GM12878 (cell line): ENCODE measurements around the gene ZNF592. TPM values are rescaled to one million over a fixed set of nuclear protein-coding genes. Genes with fewer than 3 reads are reported as not detected.

Experiments
- ATAC-seq: fragments of 200-7000 bp; cut with Tn5 transposase; 3 replicates; pipeline ENCODE4 v1.9.1; 2020; ENCODE audit warnings: mild to moderate bottlenecking, moderate library complexity
- BruUV-seq: library from RNA; stranded (reverse); fragments of 400-500 nt; replicated peaks from 2 replicates; lab custom pipeline; 2021; lab: Mats Ljungman, UMichigan
- CTCF ChIA-PET: fragments of 300-600 bp; sonication (Branson Sonifier 250); formaldehyde crosslinking; extraction: SDS; loops from one replicate; lab custom pipeline; 2021; ENCODE audit warnings: inconsistent platforms; lab: Yijun Ruan, JAX
- POLR2A ChIA-PET: fragments of 350-600 bp; formaldehyde crosslinking; extraction: SDS; loops from one replicate; lab custom pipeline; 2021; ENCODE audit warnings: inconsistent platforms; lab: Charles Lee
- RAD21 ChIA-PET: fragments of 300-600 bp; sonication (Branson Sonifier 250); formaldehyde crosslinking; loops from one replicate; lab custom pipeline; 2023; ENCODE audit warnings: antibody characterized with exemption; ENCODE audit not compliant: unreplicated experiment; lab: Charles Lee
- SMC1A ChIA-PET: fragments of 300-600 bp; sonication (Branson Sonifier 250); formaldehyde crosslinking; loops from one replicate; lab custom pipeline; 2023; ENCODE audit not compliant: unreplicated experiment, uncharacterized antibody; lab: Charles Lee
- DNase-seq: peaks from one replicate; pipeline ENCODE4 v3.0.0-alpha.2; 2011; ENCODE audit warnings: low read depth, low spot score
- FAIRE-seq: peaks from 3 replicates; lab custom pipeline; 2011; peaks lifted over from hg19 to GRCh38; lab: Jason Lieb, UNC
- H2AFZ ChIP-seq: 2 replicates; pipeline ENCODE4 v1.6.0; 2011; ENCODE audit warnings: low read depth, low read length, control low read depth; ENCODE audit not compliant: control insufficient read depth
- H3K27ac ChIP-seq: 2 replicates; pipeline ENCODE4 v1.5.1; 2011; ENCODE audit warnings: control low read depth; ENCODE audit not compliant: control insufficient read depth, insufficient read depth
- H3K27me3 ChIP-seq, 2 experiments: replicated peaks in 1 of 2; 2 replicates each; pipeline versions ENCODE4 v1.6.0 to v1.6.1; 2011; ENCODE audit warnings: low read length in 1 of 2; ENCODE audit not compliant: control insufficient read depth in 2 of 2, insufficient read depth in 2 of 2
- H3K36me3 ChIP-seq, 2 experiments: 2 replicates each; pipeline ENCODE4 v1.5.1; 2011; ENCODE audit warnings: low read length in 1 of 2; ENCODE audit not compliant: control insufficient read depth in 2 of 2, insufficient read depth in 2 of 2
- H3K4me1 ChIP-seq: 2 replicates; pipeline ENCODE4 v1.6.1; 2011; ENCODE audit warnings: mild to moderate bottlenecking, low read length, moderate library complexity, mixed read lengths; ENCODE audit not compliant: control insufficient read depth, insufficient read depth
- H3K4me2 ChIP-seq: 2 replicates; pipeline ENCODE4 v1.6.0; 2011; ENCODE audit warnings: control low read depth; ENCODE audit not compliant: control insufficient read depth, insufficient read depth
- H3K4me3 ChIP-seq: fragments of 200-600 bp; sonication (generic); 2 replicates; pipeline ENCODE4 v1.5.1; 2016
- H3K79me2 ChIP-seq: 2 replicates; pipeline ENCODE4 v1.6.0; 2011; ENCODE audit warnings: low read length; ENCODE audit not compliant: control insufficient read depth, insufficient read depth
- H3K9ac ChIP-seq: 2 replicates; pipeline ENCODE4 v1.8.0; 2011; ENCODE audit warnings: low read length, control low read depth, mixed read lengths; ENCODE audit not compliant: control insufficient read depth, insufficient read depth
- H3K9me3 ChIP-seq: replicated peaks from 3 replicates; pipeline ENCODE4 v1.5.1; 2011; ENCODE audit warnings: mild to moderate bottlenecking, low read length; ENCODE audit not compliant: control insufficient read depth, insufficient read depth
- H4K20me1 ChIP-seq: 2 replicates; pipeline ENCODE4 v1.6.0; 2011; ENCODE audit not compliant: control insufficient read depth, insufficient read depth
- BCLAF1 ChIP-seq: fragments of 450-650 bp; IDR thresholded peaks from 2 replicates; pipeline ENCODE4 v1.6.1; 2017; ENCODE audit warnings: antibody characterized with exemption, mild to moderate bottlenecking, moderate library complexity
- GATAD2B ChIP-seq: fragments of 450-650 bp; conservative IDR thresholded peaks from 2 replicates; pipeline ENCODE4 v1.6.1; 2017; ENCODE audit warnings: low read depth, mild to moderate bottlenecking, moderate library complexity
- IKZF1 ChIP-seq: fragments of 450-650 bp; conservative IDR thresholded peaks from 2 replicates; pipeline ENCODE4 v1.6.1; 2017; ENCODE audit warnings: antibody characterized with exemption, mild to moderate bottlenecking
- IKZF2 ChIP-seq, 2 experiments: fragments of 450-650 bp; IDR thresholded peaks; 2 replicates each; pipeline ENCODE4 v1.6.1; 2017; ENCODE audit warnings: mild to moderate bottlenecking in 2 of 2, moderate library complexity in 2 of 2
- MLLT1 ChIP-seq: fragments of 450-650 bp; IDR thresholded peaks from 2 replicates; pipeline ENCODE4 v1.6.1; 2016; ENCODE audit warnings: mild to moderate bottlenecking
- MTA2 ChIP-seq: fragments of 450-650 bp; IDR thresholded peaks from 2 replicates; pipeline ENCODE4 v1.6.1; 2016; ENCODE audit warnings: low read depth, mild to moderate bottlenecking, moderate library complexity
- MTA3 ChIP-seq: IDR thresholded peaks from 2 replicates; pipeline ENCODE4 v1.6.1; 2012; ENCODE audit warnings: low read length, inconsistent platforms, borderline replicate concordance
- NBN ChIP-seq: fragments of 450-650 bp; IDR thresholded peaks from 2 replicates; pipeline ENCODE4 v1.6.1; 2016
- RAD21 ChIP-seq: IDR thresholded peaks from 2 replicates; pipeline ENCODE4 v1.6.1; 2011; ENCODE audit warnings: mild to moderate bottlenecking, low read depth, low read length, moderate library complexity; ENCODE audit not compliant: insufficient read depth
- RELB ChIP-seq: fragments of 450-650 bp; IDR thresholded peaks from 2 replicates; pipeline ENCODE4 v1.6.1; 2017; ENCODE audit warnings: low read depth, mild to moderate bottlenecking, moderate library complexity
- RUNX3 ChIP-seq: IDR thresholded peaks from 2 replicates; pipeline ENCODE4 v1.6.1; 2012; ENCODE audit warnings: low read length, inconsistent platforms
- SKIL ChIP-seq: fragments of 450-650 bp; IDR thresholded peaks from 2 replicates; pipeline ENCODE4 v1.6.1; 2017; ENCODE audit warnings: mild to moderate bottlenecking, low read depth, inconsistent platforms; ENCODE audit not compliant: poor library complexity, severe bottlenecking
- SPI1 ChIP-seq: IDR thresholded peaks from 2 replicates; pipeline ENCODE4 v1.6.1; 2011; ENCODE audit warnings: low read depth, mild to moderate bottlenecking, low read length, moderate library complexity, borderline replicate concordance; ENCODE audit not compliant: insufficient read depth
- STAT3 ChIP-seq: IDR thresholded peaks from 2 replicates; pipeline ENCODE4 v1.6.1; 2011; ENCODE audit warnings: low read depth, low read length, improper control_type of control experiment
- ZNF207 ChIP-seq: fragments of 450-650 bp; IDR thresholded peaks from 2 replicates; pipeline ENCODE4 v1.6.1; 2014; ENCODE audit warnings: antibody characterized with exemption, mild to moderate bottlenecking, borderline replicate concordance
- ZNF274 ChIP-seq: IDR thresholded peaks from one replicate; pipeline ENCODE4 v1.8.0; 2011; ENCODE audit not compliant: insufficient read length, insufficient read depth
- WGBS: methylation state at CpG from one replicate; pipeline ENCODE4 v1.1.6; 2016; ENCODE audit warnings: low lambda C conversion rate; ENCODE audit not compliant: insufficient replicate concordance, insufficient coverage; ENCODE audit errors: missing lambda C conversion rate; 5-methylcytosine and 5-hydroxymethylcytosine counted together
- in situ Hi-C: fragments of 300-500 bp; cut with MboI; formaldehyde crosslinking; loops from 9 replicates; pipeline ENCODE4 v1.14.3; 2018; ENCODE audit warnings: mixed read lengths
- intact Hi-C: fragments of 100-400 bp; cut with micrococcal nuclease; formaldehyde crosslinking; loops from one replicate; pipeline ENCODE4 v1.14.2; 2022; ENCODE audit not compliant: unreplicated experiment
- polyA plus RNA-seq, 11 experiments: library from polyadenylated mRNA; depleted of rRNA in 4 of 11; unstranded in 6 of 11; stranded (reverse) in 5 of 11; fragments of >200 nt; fragmentation: Nextera tagmentation in 4 of 11; fragmentation: Illumina TruSeq in 1 of 11; extraction: Ambion mirVana in 4 of 11; extraction: Trizol in 1 of 11; gene quantifications; 1 replicate in 1 of 11; 2 replicates in 10 of 11; pipeline versions ENCODE4 v1.2.1 to v1.2.3, GENCODE V29; 2011 to 2016; ENCODE audit warnings: inconsistent platforms in 2 of 11, missing spikeins in 2 of 11, low read depth in 1 of 11
- total RNA-seq, 4 experiments: library from RNA; depleted of rRNA in 3 of 4; stranded (reverse); fragments of >200 nt in 3 of 4; fragmentation: Illumina TruSeq in 1 of 4; extraction: Trizol in 1 of 4; gene quantifications; 2 replicates each; pipeline versions ENCODE4 v1.2.1 to v1.2.3, GENCODE V29; 2013 to 2021

Gene ZNF592
- total and polyA plus RNA-seq, 10 of the 15 experiments (the other 5 are each of a cell fraction or from before 2014, with no cell fraction given): 0.95 to 23.7 (median 8.6) TPM

- Histone ChIP-seq H2AFZ (peak overlapping the region; percentile 90), H3K36me3 (no peaks in the 10 kb centered on the region), H3K4me3 (no peak overlapping the region), H3K9me3 (no peaks in the 10 kb centered on the region), H4K20me1 (no peaks in the 10 kb centered on the region), H3K4me2 (peak overlapping the region; percentile 62), H3K4me1 (peaks cover 8% of the 10 kb centered on the region), H3K79me2 (no peaks in the 10 kb centered on the region), H3K27ac (peak overlapping the region; percentile 48), H3K27me3 (no peaks in the 10 kb centered on the region), H3K9ac (peak overlapping the region; percentile 21; the same call in 1 of the 2 replicates)
- ChIA-PET RAD21 (interaction anchor here (0.7 to 1.4 kb wide), 4 partner anchors 10 to 71 kb away, joined by 3 to 4 read pairs (median 4); partner anchors contain the start of gene WDR73), SMC1A (interaction anchor here (0.7 to 3.8 kb wide), 5 partner anchors 8 to 51 kb away, joined by 4 to 25 read pairs (median 5); no protein-coding TSS in a partner anchor), POLR2A (interaction anchor here (0.7 to 1.0 kb wide), 2 partner anchors 17 to 261 kb away, joined by 3 read pairs; no protein-coding TSS in a partner anchor), CTCF (interaction anchor here (1.5 to 2.2 kb wide), 2 partner anchors 9 kb away, joined by 3 to 9 read pairs; no protein-coding TSS in a partner anchor)
- ATAC-seq: peak; percentile 95
- peak; percentile 44 for FAIRE-seq
- intact Hi-C loops (loop anchor here (1.0 kb wide), 1 partner anchor 203 kb away; no protein-coding TSS in a partner anchor), in situ Hi-C loops (no loop called here)
- no TSS peak for BruUV-seq
- DNase-seq: peak; percentile 71
- 0% methylated on average over 1 of the region's 1 CpG for WGBS
- TF ChIP-seq IKZF1 (peak; percentile 77), STAT3 (no peak), BCLAF1 (no peak), GATAD2B (no peak), SPI1 (peak; percentile 86), MTA2 (peak; percentile 27; the same call in 1 of the 2 replicates), RUNX3 (peak; percentile 73), RELB (0 out of 2 replicates have a peak, but pooled peaks have one; percentile 36), MTA3 (no peak), NBN (peak; percentile 37; the same call in 1 of the 2 replicates), RAD21 (no peak), MLLT1 (no peak), SKIL (no peak), ZNF274 (no peak), IKZF2 (IDR thresholded peaks at IDR 0.05) (peak; percentile 84 to 87), ZNF207 (no peak)
Measured at GRCh38 chr15:84725001-84725491, 23.3 kb upstream of the ZNF592 start.
